ENCODE measurements around the gene ACO1. TPM values are rescaled to one million over a fixed set of nuclear protein-coding genes. Genes with fewer than 3 reads are reported as not detected.

Gene ACO1
- polyA plus RNA-seq, 1 donor from 2014 or later, result 16.5 TPM

GRCh38 chr9:32411753-32412152, 27.3 kb downstream of the ACO1 start:
- Histone ChIP-seq H3K79me2 (replicated peaks; ENCODE audit: insufficient read depth, low read length) (no peaks in the 10 kb centered on the region), H4K20me1 (ENCODE audit: insufficient read depth) (no peaks in the 10 kb centered on the region), H3K36me3 (ENCODE audit: insufficient read depth, low read length) (peaks cover 5% of the 10 kb centered on the region), H3F3A (ENCODE audit: insufficient read depth, low read length, poor library complexity, severe bottlenecking) (no peaks in the 10 kb centered on the region), H3K27me3 (ENCODE audit: insufficient read depth, low read depth, low read length) (no peaks in the 10 kb centered on the region), H3K4me2 (ENCODE audit: low read length) (no peak overlapping the region), H3K4me3 (ENCODE audit: low read length) (no peak overlapping the region), H3K9me3 (ENCODE audit: low read length) (no peaks in the 10 kb centered on the region), H3K9me2 (ENCODE audit: insufficient read depth, low read length) (no peaks in the 10 kb centered on the region), H2AFZ (ENCODE audit: low read depth, low read length) (no peak overlapping the region), H3K9ac (ENCODE audit: low read length) (no peak overlapping the region), H3K27ac (ENCODE audit: low read length) (no peak overlapping the region)
- TF ChIP-seq MXI1 (conservative IDR thresholded peaks at IDR 0.05; ENCODE audit: poor library complexity, severe bottlenecking) (no peak), POLR2AphosphoS5 (IDR thresholded peaks at IDR 0.05) (no peak), EZH2 (IDR thresholded peaks at IDR 0.05; ENCODE audit: borderline replicate concordance, insufficient read depth, low read length, poor library complexity, severe bottlenecking) (no peak), REST (IDR thresholded peaks at IDR 0.05; ENCODE audit: borderline replicate concordance) (no peak), TAF1 (IDR thresholded peaks at IDR 0.05; ENCODE audit: low read depth) (no peak), RAD21 (conservative IDR thresholded peaks at IDR 0.05) (no peak), EP300 (conservative IDR thresholded peaks at IDR 0.05; ENCODE audit: poor library complexity, severe bottlenecking) (no peak), SMC3 (conservative IDR thresholded peaks at IDR 0.05; ENCODE audit: poor library complexity) (no peak)
- TF ChIP-seq, protein P1, sequence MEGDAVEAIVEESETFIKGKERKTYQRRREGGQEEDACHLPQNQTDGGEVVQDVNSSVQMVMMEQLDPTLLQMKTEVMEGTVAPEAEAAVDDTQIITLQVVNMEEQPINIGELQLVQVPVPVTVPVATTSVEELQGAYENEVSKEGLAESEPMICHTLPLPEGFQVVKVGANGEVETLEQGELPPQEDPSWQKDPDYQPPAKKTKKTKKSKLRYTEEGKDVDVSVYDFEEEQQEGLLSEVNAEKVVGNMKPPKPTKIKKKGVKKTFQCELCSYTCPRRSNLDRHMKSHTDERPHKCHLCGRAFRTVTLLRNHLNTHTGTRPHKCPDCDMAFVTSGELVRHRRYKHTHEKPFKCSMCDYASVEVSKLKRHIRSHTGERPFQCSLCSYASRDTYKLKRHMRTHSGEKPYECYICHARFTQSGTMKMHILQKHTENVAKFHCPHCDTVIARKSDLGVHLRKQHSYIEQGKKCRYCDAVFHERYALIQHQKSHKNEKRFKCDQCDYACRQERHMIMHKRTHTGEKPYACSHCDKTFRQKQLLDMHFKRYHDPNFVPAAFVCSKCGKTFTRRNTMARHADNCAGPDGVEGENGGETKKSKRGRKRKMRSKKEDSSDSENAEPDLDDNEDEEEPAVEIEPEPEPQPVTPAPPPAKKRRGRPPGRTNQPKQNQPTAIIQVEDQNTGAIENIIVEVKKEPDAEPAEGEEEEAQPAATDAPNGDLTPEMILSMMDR (IDR thresholded peaks at IDR 0.05; ENCODE audit: poor library complexity, severe bottlenecking), result no peak

GRCh38 chr9:32412440-32412839, 28.0 kb downstream of the ACO1 start:
- no peaks in the 10 kb centered on the region for H3K9me3 ChIP-seq (ENCODE audit: low read length)
- H3K4me2 ChIP-seq (ENCODE audit: low read length), result no peak overlapping the region
- H3K27me3 ChIP-seq (ENCODE audit: insufficient read depth, low read depth, low read length), result no peaks in the 10 kb centered on the region
- no peaks in the 10 kb centered on the region for H3F3A ChIP-seq (ENCODE audit: insufficient read depth, low read length, poor library complexity, severe bottlenecking)
- no peak for TF ChIP-seq EZH2 (IDR thresholded peaks at IDR 0.05; ENCODE audit: borderline replicate concordance, insufficient read depth, low read length, poor library complexity, severe bottlenecking)
- TF ChIP-seq TAF1 (IDR thresholded peaks at IDR 0.05; ENCODE audit: low read depth), result no peak
- TF ChIP-seq SMC3 (conservative IDR thresholded peaks at IDR 0.05; ENCODE audit: poor library complexity), result no peak
- TF ChIP-seq MXI1 (conservative IDR thresholded peaks at IDR 0.05; ENCODE audit: poor library complexity, severe bottlenecking), result no peak
- no peak for TF ChIP-seq EP300 (conservative IDR thresholded peaks at IDR 0.05; ENCODE audit: poor library complexity, severe bottlenecking)
- TF ChIP-seq, protein P1 (IDR thresholded peaks at IDR 0.05; ENCODE audit: poor library complexity, severe bottlenecking), result no peak
- H3K27ac ChIP-seq (ENCODE audit: low read length), result no peak overlapping the region
- no peaks in the 10 kb centered on the region for H4K20me1 ChIP-seq (ENCODE audit: insufficient read depth)
- H3K36me3 ChIP-seq (ENCODE audit: insufficient read depth, low read length), result peaks cover 5% of the 10 kb centered on the region
- no peak overlapping the region for H3K9ac ChIP-seq (ENCODE audit: low read length)
- no peak overlapping the region for H2AFZ ChIP-seq (ENCODE audit: low read depth, low read length)
- no peak overlapping the region for H3K4me3 ChIP-seq (ENCODE audit: low read length)
- no peaks in the 10 kb centered on the region for H3K79me2 ChIP-seq (replicated peaks; ENCODE audit: insufficient read depth, low read length)
- H3K9me2 ChIP-seq (ENCODE audit: insufficient read depth, low read length), result no peaks in the 10 kb centered on the region

Data from neural cell (in vitro differentiated cells).